GDM1 (cell line): ENCODE results near the gene NPVF.

Experiments used
- DNase-seq: peaks from one replicate; lab custom pipeline; 2025; lab: John Stamatoyannopoulos, UW

Gene NPVF

GRCh38 chr7:25234336-25234735 lies 6.0 kb upstream of the NPVF start:
- no peak for DNase-seq

GRCh38 chr7:25223206-25223605 lies 5.1 kb downstream of the NPVF start:
- DNase-seq = no peak

GRCh38 chr7:25222666-25223065 lies 5.6 kb downstream of the NPVF start:
- DNase-seq = no peak

GRCh38 chr7:25221009-25221408 lies 7.3 kb downstream of the NPVF start:
- no peak for DNase-seq

GRCh38 chr7:25218191-25218590 lies 10.1 kb downstream of the NPVF start:
- DNase-seq = no peak

GRCh38 chr7:25216837-25217236 lies 11.4 kb downstream of the NPVF start:
- DNase-seq = peak; percentile 6

- DNase-seq = no peak
Observed at GRCh38 chr7:25215694-25216335, 12.5 kb downstream of the NPVF start.

GRCh38 chr7:25208525-25209221 lies 19.6 kb downstream of the NPVF start:
- DNase-seq = no peak

GRCh38 chr7:25207887-25208286 lies 20.4 kb downstream of the NPVF start:
- DNase-seq = no peak

- DNase-seq = no peak
Observed at GRCh38 chr7:25206765-25207164, 21.5 kb downstream of the NPVF start.

- no peak for DNase-seq
Observed at GRCh38 chr7:25196132-25196896, 32.0 kb downstream of the NPVF start.

- no peak for DNase-seq
Observed at GRCh38 chr7:25194036-25194435, 34.2 kb downstream of the NPVF start.

GRCh38 chr7:25192043-25192442 lies 36.2 kb downstream of the NPVF start:
- DNase-seq = no peak

GRCh38 chr7:25189197-25189596 lies 39.1 kb downstream of the NPVF start:
- no peak for DNase-seq

GRCh38 chr7:25187932-25188331 lies 40.4 kb downstream of the NPVF start:
- DNase-seq = no peak

- no peak for DNase-seq
Observed at GRCh38 chr7:25186436-25186835, 41.9 kb downstream of the NPVF start.

- no peak for DNase-seq
Observed at GRCh38 chr7:25181532-25181931, 46.8 kb downstream of the NPVF start.

- no peak for DNase-seq
Observed at GRCh38 chr7:25180946-25181345, 47.3 kb downstream of the NPVF start.

GRCh38 chr7:25180592-25180923 lies 47.7 kb downstream of the NPVF start:
- DNase-seq = no peak

- peak; percentile 88 for DNase-seq
Observed at GRCh38 chr7:25179771-25180591, 48.3 kb downstream of the NPVF start.

GRCh38 chr7:25179325-25179724 lies 49.0 kb downstream of the NPVF start:
- DNase-seq = no peak
